ENCODE results near the gene PPP1R12B. TPM values are rescaled to one million over a fixed set of nuclear protein-coding genes. Genes with fewer than 3 reads are reported as not detected.

PPP1R12B gene, protein sequence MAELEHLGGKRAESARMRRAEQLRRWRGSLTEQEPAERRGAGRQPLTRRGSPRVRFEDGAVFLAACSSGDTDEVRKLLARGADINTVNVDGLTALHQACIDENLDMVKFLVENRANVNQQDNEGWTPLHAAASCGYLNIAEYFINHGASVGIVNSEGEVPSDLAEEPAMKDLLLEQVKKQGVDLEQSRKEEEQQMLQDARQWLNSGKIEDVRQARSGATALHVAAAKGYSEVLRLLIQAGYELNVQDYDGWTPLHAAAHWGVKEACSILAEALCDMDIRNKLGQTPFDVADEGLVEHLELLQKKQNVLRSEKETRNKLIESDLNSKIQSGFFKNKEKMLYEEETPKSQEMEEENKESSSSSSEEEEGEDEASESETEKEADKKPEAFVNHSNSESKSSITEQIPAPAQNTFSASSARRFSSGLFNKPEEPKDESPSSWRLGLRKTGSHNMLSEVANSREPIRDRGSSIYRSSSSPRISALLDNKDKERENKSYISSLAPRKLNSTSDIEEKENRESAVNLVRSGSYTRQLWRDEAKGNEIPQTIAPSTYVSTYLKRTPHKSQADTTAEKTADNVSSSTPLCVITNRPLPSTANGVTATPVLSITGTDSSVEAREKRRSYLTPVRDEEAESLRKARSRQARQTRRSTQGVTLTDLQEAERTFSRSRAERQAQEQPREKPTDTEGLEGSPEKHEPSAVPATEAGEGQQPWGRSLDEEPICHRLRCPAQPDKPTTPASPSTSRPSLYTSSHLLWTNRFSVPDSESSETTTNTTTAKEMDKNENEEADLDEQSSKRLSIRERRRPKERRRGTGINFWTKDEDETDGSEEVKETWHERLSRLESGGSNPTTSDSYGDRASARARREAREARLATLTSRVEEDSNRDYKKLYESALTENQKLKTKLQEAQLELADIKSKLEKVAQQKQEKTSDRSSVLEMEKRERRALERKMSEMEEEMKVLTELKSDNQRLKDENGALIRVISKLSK
- 103 TPM for total RNA-seq

GRCh38 chr1:202348509-202349205 lies at the start of gene PPP1R12B:
PPP1R12B (plus strand) TSS chr1:202348699; CDS start chr1:202348852, 153 bp downstream.

Small RNAs within 50 kb of the gene (small RNA-seq; reads per million reads assigned to genes)
- not detected for gene AC099336.2 (ENCODE audit: low replicate concordance)
- not detected for gene RF00156 (ENCODE audit: low replicate concordance)
- not detected for gene RNU6-89P (ENCODE audit: low replicate concordance)

Other genes with a start within 250 kb of the PPP1R12B start
- 0.63 TPM for gene GPR37L1, start 225.8 kb upstream of the PPP1R12B start, total RNA-seq
- 77.9 TPM for gene ARL8A, start 204.0 kb upstream of the PPP1R12B start, total RNA-seq
- gene PTPN7, start 188.1 kb upstream of the PPP1R12B start, total RNA-seq, result not detected
- 1.3 TPM for gene LGR6, start 154.9 kb upstream of the PPP1R12B start, total RNA-seq
- gene UBE2T, start 6.8 kb upstream of the PPP1R12B start, total RNA-seq, result 27.2 TPM

Data from parietal lobe (tissue), 2 donors.